ENCODE data around the gene SIKE1. TPM values are rescaled to one million over a fixed set of nuclear protein-coding genes. Genes with fewer than 3 reads are reported as not detected.
"Not testable (repeated sequence)": the region's sequence is repeated elsewhere in the genome, so short reads cannot be mapped to it uniquely, and the experiment has no call there.

SIKE1 gene
- total RNA-seq, 1 experiment from 2014 or later, result 54.0 TPM

GRCh38 chr1:114757455-114758255 is 22.8 kb downstream of the SIKE1 start, which contains the start of gene CSDE1:
Gene CSDE1, minus strand, starts transcription at chr1:114757984. Its CDS starts 18,094 bp downstream, at chr1:114739890.
- peak; percentile 98 for DNase-seq (ENCODE audit: low read depth, low spot score)
- in situ Hi-C loops (cut with HindIII; ENCODE audit: low pct_unique_long_range_greater_than_20kb, low sequenced_read_pairs), result no loop called here

GRCh38 chr1:114756949-114757454 is 23.5 kb downstream of the SIKE1 start:
- DNase-seq (ENCODE audit: low read depth, low spot score), result peak; percentile 8
- in situ Hi-C loops (cut with HindIII; ENCODE audit: low pct_unique_long_range_greater_than_20kb, low sequenced_read_pairs), result no loop called here

GRCh38 chr1:114756009-114756892 is 24.2 kb downstream of the SIKE1 start:
- DNase-seq (ENCODE audit: low read depth, low spot score), result no peak
- in situ Hi-C loops (cut with HindIII; ENCODE audit: low pct_unique_long_range_greater_than_20kb, low sequenced_read_pairs), result no loop called here

- in situ Hi-C loops (cut with HindIII; ENCODE audit: low pct_unique_long_range_greater_than_20kb, low sequenced_read_pairs), result no loop called here
Measured at GRCh38 chr1:114755006-114755931, 25.2 kb downstream of the SIKE1 start.

GRCh38 chr1:114753702-114754101 is 26.8 kb downstream of the SIKE1 start:
- DNase-seq (ENCODE audit: low read depth, low spot score); in situ Hi-C loops (cut with HindIII; ENCODE audit: low pct_unique_long_range_greater_than_20kb, low sequenced_read_pairs): not testable (repeated sequence)

More at GRCh38 chr1:114755006-114755931, 25.2 kb downstream of the SIKE1 start:
- no peak for DNase-seq (ENCODE audit: low read depth, low spot score)

GRCh38 chr1:114753143-114753542 is 27.3 kb downstream of the SIKE1 start:
- in situ Hi-C loops (cut with HindIII; ENCODE audit: low pct_unique_long_range_greater_than_20kb, low sequenced_read_pairs), result no loop called here
- DNase-seq (ENCODE audit: low read depth, low spot score), result no peak

- DNase-seq (ENCODE audit: low read depth, low spot score), result no peak
- in situ Hi-C loops (cut with HindIII; ENCODE audit: low pct_unique_long_range_greater_than_20kb, low sequenced_read_pairs), result no loop called here
Measured at GRCh38 chr1:114750780-114751179, 29.7 kb downstream of the SIKE1 start.

- DNase-seq (ENCODE audit: low read depth, low spot score), result no peak
- in situ Hi-C loops (cut with HindIII; ENCODE audit: low pct_unique_long_range_greater_than_20kb, low sequenced_read_pairs), result no loop called here
Measured at GRCh38 chr1:114749835-114750234, 30.6 kb downstream of the SIKE1 start.

GRCh38 chr1:114746450-114747121 is 33.9 kb downstream of the SIKE1 start:
- in situ Hi-C loops (cut with HindIII; ENCODE audit: low pct_unique_long_range_greater_than_20kb, low sequenced_read_pairs), result no loop called here

GRCh38 chr1:114745291-114745690 is 35.2 kb downstream of the SIKE1 start:
- in situ Hi-C loops (cut with HindIII; ENCODE audit: low pct_unique_long_range_greater_than_20kb, low sequenced_read_pairs), result no loop called here
- no peak for DNase-seq (ENCODE audit: low read depth, low spot score)

More at GRCh38 chr1:114746450-114747121, 33.9 kb downstream of the SIKE1 start:
- DNase-seq (ENCODE audit: low read depth, low spot score), result no peak

GRCh38 chr1:114741963-114742746 is 38.3 kb downstream of the SIKE1 start:
- DNase-seq (ENCODE audit: low read depth, low spot score), result no peak
- in situ Hi-C loops (cut with HindIII; ENCODE audit: low pct_unique_long_range_greater_than_20kb, low sequenced_read_pairs), result no loop called here

- no peak for DNase-seq (ENCODE audit: low read depth, low spot score)
- in situ Hi-C loops (cut with HindIII; ENCODE audit: low pct_unique_long_range_greater_than_20kb, low sequenced_read_pairs), result no loop called here
Measured at GRCh38 chr1:114740331-114740730, 40.2 kb downstream of the SIKE1 start.

- in situ Hi-C loops (cut with HindIII; ENCODE audit: low pct_unique_long_range_greater_than_20kb, low sequenced_read_pairs), result no loop called here
- no peak for DNase-seq (ENCODE audit: low read depth, low spot score)
Measured at GRCh38 chr1:114737314-114737849, 43.1 kb downstream of the SIKE1 start.

GRCh38 chr1:114735479-114735878 is 45.0 kb downstream of the SIKE1 start:
- DNase-seq (ENCODE audit: low read depth, low spot score), result no peak
- in situ Hi-C loops (cut with HindIII; ENCODE audit: low pct_unique_long_range_greater_than_20kb, low sequenced_read_pairs), result no loop called here

GRCh38 chr1:114729782-114730181 is 50.7 kb downstream of the SIKE1 start:
- in situ Hi-C loops (cut with HindIII; ENCODE audit: low pct_unique_long_range_greater_than_20kb, low sequenced_read_pairs), result no loop called here
- no peak for DNase-seq (ENCODE audit: low read depth, low spot score)

GRCh38 chr1:114728553-114728952 is 51.9 kb downstream of the SIKE1 start:
- in situ Hi-C loops (cut with HindIII; ENCODE audit: low pct_unique_long_range_greater_than_20kb, low sequenced_read_pairs), result no loop called here
- DNase-seq (ENCODE audit: low read depth, low spot score), result no peak
